COLO829 (cell line): ENCODE measurements around the gene LZTFL1.

Experiments
- DNase-seq: peaks from one replicate; pipeline ENCODE4 v3.0.0; 2012; ENCODE audit warnings: low spot score

LZTFL1 gene, protein sequence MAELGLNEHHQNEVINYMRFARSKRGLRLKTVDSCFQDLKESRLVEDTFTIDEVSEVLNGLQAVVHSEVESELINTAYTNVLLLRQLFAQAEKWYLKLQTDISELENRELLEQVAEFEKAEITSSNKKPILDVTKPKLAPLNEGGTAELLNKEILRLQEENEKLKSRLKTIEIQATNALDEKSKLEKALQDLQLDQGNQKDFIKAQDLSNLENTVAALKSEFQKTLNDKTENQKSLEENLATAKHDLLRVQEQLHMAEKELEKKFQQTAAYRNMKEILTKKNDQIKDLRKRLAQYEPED

DNA sequence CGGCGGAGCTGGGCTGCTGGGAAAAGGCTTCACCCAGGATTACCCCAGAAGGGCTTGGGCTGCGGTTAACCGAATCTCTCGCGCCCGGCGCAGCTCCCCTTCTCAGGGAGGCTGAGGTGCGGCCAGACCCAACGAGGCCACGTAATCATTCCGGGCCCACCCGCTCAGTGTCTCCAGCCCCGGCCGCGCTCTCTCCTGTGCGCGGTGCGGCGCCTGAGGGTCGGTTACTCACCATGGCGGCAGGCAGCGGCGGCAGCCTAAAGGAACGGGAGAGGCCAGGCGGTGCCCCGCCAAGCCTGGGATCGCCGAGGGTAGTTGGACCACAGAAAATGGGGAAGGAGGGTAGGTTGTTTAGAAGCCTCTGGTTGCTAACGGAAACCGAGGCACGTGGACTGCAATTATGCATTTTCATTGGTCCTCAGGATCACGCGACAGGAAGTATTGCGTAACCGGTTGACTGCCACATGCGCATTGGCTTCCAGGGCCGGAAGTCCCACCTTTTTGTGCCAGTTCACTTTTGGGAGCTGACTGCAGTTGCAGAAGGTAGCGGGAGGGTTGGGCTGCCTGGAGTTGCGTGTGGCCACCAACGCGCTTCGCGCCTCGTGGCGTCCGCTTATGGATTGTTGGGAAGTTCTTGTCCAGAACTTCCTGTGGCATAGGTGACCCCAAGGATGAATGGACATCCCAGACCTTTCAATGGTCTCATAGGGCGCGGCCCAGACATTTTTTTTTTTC lies at the start of gene LZTFL1:
TSS of gene LZTFL1 (minus strand) at position 363 of the 735 bp plus-strand sequence. CDS start at position 235, 128 bp downstream.
- DNase-seq: peak; percentile 97

DNA sequence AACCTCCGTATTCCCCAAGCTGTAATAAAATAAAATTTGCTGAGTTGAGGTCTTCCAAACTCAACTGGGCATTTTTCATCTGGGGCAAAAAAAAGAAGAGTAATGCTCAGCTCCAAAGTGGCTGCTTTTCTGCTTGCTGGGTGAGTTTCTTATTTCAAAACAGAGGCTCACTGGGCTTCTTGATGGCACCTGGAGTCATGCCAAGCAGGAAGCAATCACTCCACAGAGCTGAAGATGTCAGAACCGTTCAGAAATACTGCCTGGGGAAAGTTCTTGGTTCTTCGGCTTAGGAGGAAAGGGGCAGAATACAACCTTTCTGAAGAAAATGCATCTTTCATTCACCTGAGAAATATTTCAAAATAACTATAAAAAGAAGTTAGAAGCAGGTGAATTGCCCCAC lies 48.5 kb upstream of the LZTFL1 start:
- DNase-seq: no peak

DNA sequence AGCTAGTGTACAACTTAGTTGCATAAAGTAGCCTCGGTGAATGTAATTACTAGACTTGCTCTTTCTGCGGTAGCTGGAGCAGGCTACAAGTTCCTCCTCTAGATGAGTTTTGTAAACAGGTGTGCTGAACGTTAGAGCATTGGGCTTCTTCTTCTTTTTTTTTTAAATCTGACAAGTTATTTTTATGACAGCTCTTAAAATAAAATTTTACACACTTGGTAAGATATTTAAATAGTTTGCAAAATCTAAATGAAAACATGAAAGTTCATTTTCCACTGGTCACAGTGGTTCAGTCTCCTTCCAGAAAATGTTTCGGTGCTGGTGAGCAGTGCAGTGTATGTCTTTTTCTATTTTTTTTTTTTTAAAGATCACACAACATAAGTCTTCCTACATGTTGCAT lies 47.4 kb upstream of the LZTFL1 start:
- DNase-seq: no peak

DNA sequence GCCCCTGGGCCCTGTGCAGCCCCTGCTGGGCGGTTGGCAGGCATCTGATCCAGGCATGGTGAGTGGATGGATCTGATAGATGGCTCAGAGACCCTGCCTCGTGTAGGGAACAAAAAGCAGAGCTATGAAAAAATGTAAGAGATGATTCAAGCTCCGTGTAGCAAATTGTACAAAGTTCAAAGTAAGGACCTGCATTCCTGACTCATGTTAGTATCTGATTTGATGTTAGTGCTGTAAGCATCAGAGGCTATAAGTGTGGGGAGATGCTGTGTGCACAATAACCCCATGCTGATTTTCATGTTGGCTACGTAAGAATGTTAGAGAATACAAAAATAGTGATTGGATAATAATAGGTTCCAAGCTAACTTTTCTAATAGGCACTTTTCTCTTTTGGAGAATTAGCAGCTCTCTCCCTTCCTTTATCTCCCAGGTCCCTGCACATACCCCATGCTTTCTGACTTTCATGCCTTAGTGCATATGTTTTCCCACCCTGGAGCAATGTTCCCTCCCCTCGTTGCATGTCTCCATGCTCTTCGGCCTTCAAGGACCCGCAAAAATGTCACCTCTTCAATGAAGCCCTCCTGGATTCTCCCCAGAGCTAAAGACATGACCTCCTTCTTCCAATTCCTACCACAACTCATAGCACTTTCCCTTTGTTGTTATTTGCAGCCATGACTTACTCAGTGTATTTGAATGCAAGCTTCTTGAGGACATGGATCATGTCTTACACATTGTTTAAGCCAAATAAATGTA lies 46.0 kb upstream of the LZTFL1 start:
- no peak for DNase-seq

DNA sequence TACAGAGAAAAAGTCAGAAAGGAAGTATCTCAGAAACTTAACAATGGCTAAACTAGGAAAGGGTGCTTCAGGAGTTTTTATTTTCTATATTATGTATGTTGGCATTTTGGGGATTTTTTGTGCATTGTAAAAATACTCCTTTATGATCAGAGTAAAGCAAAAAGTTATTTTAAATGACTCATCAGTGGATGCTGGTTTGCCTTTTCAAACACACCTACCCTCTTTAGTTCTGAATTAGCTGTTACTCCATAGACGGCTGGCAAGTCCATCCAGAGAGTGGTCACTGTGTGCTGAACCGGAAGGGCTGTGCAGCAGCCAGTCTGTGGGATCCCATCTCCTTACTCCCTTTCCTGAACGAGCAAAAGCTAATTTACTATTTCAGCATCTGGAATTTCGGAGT lies 45.4 kb upstream of the LZTFL1 start:
- no peak for DNase-seq

DNA sequence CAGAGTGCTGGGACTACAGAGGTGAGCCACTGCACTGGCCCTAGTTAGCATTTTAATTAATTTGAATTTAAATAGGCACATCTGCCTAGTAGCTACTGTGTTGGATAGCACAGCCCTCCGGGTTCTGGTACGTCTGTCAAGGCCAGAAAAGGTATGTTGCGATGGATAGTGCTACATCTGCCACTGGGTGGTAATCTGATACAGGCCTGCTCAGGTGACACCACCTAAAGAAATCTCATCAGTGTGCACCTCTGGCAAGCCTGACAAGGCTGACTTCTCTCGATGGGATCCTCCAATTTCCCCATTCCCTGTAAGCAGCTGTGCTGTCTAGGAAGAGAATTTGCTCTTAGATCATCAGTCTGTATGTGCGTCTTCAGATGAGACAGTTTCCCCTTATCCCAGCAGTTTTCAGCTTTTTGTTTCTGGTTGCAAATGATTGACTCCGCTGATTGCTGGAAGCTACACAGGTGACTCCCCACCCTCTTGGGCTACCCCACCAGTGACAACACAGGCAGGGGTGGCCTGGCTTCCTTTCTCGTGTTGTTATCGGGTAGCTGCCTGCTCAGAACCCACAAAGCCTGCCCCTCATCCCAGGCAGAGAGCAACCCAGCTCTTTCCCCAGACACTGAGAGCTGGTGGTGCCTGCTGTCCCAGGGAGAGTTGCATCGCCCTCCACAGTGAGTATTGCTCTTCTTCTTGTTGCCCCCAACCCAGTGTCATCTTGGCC lies 44.2 kb upstream of the LZTFL1 start, which contains the start of gene CCR9:
TSS of gene CCR9 (plus strand) at position 565 of the 727 bp plus-strand sequence. CDS start 8,391 bp downstream, outside the sequence.
- DNase-seq: no peak

DNA sequence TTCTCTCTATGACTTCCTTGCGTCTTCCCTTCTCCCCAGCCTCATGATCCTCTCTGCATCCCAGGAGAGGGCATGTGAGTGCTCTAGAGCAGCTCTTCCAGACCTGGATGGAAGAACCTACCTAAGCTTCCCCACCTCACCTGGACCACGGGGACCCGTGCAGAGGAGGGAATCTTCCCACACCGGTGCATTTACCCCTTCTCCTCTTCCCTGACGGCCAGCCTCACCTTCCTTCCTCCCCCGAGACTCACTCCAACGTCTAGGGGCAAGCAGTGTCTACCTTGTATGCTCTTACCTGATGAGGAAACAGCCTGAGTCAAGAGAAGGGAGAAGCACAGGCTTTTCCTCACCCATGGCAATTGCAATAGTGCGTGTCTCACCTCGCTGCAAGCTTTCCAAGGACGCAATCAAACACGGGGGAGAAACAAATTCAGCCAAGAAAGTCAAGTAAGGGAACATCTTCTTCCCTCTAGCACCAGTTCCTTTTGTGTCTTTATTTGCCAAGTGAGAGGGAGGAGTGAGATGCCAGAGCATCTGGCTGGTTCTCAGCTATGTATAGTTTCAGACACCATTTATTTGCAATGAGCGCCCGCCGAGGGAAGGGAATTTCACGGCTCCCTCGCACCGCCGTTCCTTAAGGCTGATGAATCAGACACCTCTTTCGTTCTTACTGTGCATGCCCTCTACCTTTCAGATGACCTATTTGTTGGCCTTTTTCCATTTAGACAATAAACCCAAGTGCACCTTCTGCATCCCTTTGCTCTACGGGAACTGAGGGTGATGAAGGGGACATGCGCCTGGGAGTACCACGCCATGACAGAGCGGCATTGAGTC lies 42.7 kb upstream of the LZTFL1 start:
- no peak for DNase-seq

DNA sequence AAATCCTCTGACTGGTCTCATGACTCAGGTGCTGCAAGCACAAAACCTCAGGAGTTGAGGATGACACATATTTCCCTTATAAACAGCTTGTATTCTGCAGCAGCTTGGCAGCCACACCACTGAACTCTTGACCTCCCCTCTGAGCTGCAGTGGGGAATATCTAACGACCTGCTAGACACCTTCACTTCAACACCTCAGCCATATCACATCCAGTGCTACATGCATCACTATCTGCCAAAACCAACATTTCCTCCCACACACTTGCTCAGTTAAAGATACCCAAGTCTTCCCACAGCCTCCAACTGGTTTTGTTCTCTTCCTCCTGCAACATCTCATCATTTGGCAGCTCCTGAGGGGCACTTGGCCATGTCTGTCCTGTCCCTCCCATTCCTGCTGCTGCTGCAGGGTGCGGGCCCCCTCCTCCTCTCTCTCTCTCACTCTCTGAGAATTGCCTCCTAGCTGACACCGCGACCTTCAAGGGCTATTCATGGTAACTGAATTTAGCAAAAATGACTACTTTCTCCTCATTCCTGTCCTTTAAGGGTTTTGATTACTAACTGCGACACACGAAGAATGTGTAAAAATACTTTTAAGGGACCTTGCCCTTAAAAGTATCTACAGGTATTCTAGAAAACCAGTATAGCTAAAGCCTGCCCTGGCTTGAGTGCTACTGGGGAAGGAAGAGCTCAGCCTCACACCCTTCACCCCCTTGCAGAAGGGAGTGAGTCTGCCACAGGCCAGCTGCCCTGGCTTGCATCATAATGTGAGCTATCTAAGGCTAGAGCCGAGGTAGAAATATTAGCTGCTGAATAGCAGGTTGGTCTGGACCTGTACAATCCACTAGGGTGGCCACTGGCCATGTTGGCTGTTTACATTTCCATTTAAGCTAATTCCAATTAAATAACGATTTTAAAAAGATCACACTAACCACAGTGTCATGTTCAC lies 39.4 kb upstream of the LZTFL1 start:
- DNase-seq: no peak

DNA sequence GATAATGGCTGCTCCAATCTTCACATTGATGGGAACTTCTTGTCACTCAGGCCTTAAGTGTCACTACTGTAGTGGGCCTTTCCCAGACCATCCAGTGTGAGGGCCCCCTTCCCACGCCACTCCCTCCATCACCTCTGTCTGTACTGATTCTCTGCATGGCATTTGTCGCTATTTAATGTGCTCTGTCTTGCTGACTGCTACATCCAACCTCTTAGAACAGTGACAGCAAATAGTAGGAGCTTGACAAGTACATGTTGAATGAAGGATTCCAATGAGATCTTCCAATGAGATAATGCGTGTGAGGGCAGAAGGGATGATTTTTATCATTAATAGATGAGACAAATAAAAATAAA lies 38.8 kb upstream of the LZTFL1 start:
- no peak for DNase-seq

DNA sequence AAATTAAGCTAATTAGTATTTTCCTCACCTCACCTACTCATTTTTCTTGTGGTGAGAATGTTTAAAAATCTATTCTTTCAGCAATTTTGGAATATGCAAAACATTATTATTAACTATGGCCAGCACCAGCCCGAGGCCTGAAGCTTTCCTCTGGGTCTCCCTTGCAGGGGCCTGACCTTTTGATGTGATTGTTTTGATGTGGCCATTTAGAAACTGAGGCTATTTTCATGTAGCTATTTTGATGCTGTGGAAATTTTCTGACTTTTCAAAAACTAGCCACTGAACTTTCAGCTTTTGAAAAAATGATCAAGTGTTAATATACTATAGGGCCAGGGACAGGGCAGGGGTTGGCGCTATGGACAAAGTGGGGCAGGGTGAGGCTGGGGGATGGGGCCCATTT lies 36.2 kb upstream of the LZTFL1 start:
- DNase-seq: no peak

DNA sequence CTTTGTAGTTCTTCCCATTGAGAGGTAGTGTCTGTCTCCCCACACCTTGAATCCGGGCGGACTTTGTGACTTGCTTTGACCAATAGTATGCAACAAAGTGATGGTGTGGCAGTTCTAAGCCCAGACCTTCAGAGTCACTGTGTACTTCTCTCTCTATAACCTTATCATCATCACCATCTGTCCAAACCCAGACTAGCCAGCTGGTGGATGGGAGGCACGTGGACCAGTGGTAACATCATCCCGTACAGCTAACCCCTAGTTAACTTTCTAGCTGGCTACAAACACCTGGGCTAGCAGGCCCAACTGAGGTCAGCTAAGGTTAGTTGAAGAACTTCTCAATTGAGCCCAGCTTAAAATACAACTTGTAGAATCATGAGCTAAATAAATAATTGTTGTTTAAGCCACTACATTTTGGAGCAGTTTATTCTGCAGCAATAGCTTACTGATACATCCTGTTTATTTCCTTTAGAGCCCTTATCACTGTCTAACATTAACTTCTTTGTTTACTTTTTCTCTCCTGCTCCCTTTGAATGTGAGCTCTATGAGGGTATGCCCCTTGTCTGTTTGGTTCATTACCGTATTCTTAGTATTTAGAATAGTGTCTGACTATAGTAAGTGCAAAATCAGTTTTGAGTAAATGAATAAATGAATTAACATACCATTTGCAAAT lies 32.9 kb upstream of the LZTFL1 start:
- DNase-seq: no peak

DNA sequence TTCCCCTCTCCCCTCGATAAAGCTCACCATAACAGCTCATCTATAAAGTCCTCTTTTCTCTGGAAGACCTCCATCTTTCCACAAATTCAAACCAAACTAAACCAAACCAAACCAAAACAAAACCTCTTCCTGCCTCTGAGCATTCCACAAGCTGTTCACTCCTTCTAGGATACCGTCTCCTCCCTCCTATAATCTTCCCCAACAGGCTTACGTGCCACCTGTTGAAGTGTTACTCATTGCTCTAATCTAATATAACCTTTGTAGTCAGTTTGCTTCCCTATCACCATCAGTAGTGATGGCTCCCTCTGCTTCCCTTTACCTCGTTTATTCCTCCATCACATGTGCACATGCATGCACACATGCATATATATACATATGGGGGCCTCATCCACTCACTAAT lies 31.7 kb upstream of the LZTFL1 start:
- no peak for DNase-seq

DNA sequence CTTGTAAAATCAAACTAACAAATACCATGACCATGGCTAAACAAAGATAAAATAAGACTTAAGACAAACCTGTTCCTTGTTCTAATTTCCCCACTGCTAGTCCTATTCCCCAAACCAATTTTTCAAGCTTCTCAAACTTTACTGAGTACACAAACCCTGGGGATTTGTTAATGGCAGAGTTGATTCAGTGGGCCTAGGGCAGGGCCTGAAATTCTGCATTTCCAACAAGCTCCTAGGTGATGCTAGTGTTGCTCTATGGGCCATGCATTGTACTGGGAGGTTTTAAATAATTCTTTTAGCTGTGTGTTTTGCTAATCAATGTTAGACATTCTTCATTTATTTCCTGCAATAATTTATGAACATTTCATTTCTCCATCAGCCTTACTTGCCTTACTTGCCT lies 31.1 kb upstream of the LZTFL1 start:
- DNase-seq: no peak

DNA sequence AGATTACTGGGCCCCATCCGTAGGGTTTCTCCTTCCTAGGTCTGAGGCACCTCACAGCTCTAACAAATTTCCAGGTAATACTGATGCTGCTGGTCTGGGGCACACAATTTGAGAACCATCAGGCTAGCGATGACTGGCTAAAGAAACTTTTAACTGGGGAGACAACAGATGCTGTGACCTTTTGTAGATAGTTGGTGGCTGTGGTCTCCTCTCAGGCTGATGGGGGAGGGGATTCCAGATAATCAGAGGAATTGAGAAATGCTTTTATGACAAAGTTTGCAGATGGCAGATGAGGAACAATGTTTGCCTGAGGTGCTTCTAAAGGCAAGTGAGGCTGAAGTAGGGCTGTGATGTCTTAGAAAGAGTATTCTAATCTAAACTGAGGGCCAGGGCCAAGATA lies 30.6 kb upstream of the LZTFL1 start:
- no peak for DNase-seq

DNA sequence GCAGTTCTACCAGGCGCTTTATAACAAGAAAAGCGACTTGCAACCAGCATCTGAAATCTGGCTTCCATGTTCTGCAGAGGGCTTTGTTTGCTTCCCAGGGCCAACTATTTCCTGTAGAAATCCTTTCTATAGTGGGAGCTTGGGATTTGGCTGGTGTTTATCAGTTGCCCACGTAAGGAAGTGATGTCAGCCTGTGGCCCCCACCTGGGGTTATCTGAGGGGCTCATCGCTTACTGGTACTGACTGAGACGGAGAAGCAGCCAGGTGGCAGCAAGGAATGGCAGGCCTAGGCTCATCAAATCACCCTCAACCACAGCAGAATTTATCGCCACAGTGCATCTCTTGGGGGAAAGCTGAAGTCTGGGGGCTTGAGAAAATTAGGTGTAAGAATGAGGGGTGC lies 29.9 kb upstream of the LZTFL1 start:
- no peak for DNase-seq

DNA sequence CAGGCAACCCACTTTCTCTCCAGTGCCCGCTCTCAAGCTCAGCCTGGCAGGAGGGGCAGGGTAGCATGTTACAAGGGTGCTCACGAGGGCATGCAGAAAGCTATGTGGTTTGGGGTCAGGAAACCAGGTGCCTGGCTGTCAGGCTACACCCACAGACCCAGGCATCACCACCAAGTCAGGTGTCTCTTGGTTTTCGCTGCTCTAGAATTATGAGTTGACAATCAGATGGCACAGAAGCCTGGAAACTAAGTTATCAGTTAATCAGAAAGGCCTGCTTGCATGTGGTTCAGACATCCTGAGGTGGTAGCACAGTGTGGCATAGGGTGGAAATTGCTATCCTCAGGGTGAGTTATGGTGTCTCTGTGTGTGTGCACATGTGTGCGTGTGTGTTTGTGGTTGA lies 28.2 kb upstream of the LZTFL1 start:
- DNase-seq: no peak

DNA sequence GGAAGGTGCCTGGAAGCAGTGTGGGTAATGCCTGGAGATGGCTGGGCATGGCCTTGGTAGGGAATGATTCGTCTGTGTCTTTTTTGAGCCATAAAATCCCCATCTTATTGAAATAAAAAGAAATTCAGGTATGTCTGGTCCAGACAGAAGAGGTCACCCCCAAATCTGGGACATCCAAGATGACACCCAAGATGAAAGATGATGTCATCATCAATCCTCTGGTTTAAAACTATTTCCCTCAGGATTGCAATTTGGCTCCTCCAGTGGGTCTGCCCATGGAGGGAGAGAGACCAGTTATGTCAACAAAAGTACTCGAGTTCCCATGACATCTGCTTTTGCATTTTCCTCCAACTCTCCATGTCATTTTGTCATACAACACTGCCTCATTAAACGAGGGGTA lies 27.7 kb upstream of the LZTFL1 start:
- no peak for DNase-seq

DNA sequence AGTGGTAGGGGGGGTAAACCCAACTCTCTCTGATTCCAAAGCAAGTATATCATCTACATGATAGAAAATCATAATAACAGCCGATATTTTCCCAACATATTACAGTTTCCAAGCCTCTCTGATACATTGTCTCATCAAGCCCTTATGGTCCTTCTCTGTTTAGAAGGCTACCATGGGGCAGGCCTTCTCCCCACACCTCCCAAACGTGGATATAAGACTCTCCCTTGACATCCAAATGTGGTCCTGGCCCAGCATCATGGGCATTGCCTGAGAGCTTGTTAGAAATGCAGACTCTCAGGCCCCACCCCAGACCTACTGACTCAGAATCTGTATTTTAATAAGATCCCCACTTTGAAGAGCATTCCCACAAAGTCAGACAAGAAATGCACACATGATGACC lies 26.7 kb upstream of the LZTFL1 start:
- DNase-seq: no peak

DNA sequence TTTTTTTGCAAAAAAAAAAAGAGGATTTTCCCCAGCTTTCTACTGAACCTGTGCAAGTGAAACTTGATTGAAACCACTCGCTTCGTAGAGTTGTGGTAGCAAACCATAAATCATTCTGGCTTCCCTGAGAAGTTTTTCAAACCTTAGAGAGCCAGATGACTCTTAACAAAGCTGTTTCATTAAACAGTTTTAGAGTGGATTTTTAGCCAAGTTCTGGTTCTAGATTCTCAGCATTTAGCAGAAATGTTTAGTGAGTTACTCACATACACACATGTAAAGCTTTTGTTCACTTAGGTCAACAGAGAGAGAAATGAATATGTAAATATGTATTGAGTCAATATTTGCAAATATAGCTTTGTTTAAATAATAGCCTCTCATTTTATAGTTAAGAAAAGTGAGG lies 26.3 kb upstream of the LZTFL1 start:
- DNase-seq: no peak

DNA sequence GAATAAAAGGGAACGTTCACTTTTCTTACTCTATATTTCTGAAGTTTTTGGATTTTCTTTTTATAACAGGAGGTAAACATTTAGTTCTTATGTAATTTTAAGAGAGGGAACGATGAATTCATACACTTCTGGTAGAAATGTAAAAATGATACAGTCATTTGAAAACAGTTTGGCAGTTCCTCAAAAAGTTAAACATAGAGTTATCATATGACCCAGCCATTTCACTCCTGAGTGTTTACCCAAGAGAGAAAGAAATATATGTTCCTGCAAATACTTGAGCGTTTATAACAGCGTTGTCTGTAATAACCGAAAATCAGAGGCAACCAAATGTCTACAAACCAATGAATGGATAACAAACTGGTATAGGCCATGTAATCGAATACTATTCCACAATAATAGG lies 23.6 kb upstream of the LZTFL1 start:
- no peak for DNase-seq
